HTR-8/SVneo (cell line): ENCODE results near the gene LZTR1.
"Not testable (repeated sequence)": the region's sequence is repeated elsewhere in the genome, so short reads cannot be mapped to it uniquely, and the experiment has no call there.

Source experiments
- DNase-seq: peaks from one replicate; pipeline ENCODE4 v3.0.0; 2011; ENCODE audit warnings: low spot score, mixed read lengths; ENCODE audit not compliant: insufficient read length
- FAIRE-seq: peaks from 2 replicates; lab custom pipeline; 2011; peaks lifted over from hg19 to GRCh38; lab: Jason Lieb, UNC

LZTR1 gene

GRCh38 chr22:20981787-20982562, at the start of gene LZTR1:
LZTR1 (plus strand) TSS chr22:20982297; CDS start chr22:20982372, 75 bp downstream.
- FAIRE-seq (no peak), DNase-seq (peak; percentile 67)

GRCh38 chr22:20933910-20934309, 48.2 kb upstream of the LZTR1 start:
- FAIRE-seq (no peak), DNase-seq (no peak)

- FAIRE-seq, DNase-seq: not testable (repeated sequence)
These were observed 47.0 kb upstream of the LZTR1 start for GRCh38 chr22:20935049-20935448.

GRCh38 chr22:20935780-20936539, 46.1 kb upstream of the LZTR1 start:
- not testable (repeated sequence) for FAIRE-seq, DNase-seq

GRCh38 chr22:20937031-20937793, 44.9 kb upstream of the LZTR1 start:
- no peak for FAIRE-seq

GRCh38 chr22:20937794-20938671, 44.1 kb upstream of the LZTR1 start:
- FAIRE-seq, result no peak
- no peak for DNase-seq

More at GRCh38 chr22:20937031-20937793, 44.9 kb upstream of the LZTR1 start:
- DNase-seq, result no peak

- FAIRE-seq, DNase-seq: not testable (repeated sequence)
These were observed 42.5 kb upstream of the LZTR1 start for GRCh38 chr22:20939457-20940185.

GRCh38 chr22:20940186-20940651, 41.9 kb upstream of the LZTR1 start:
- DNase-seq (no peak), FAIRE-seq (no peak)

- DNase-seq, result no peak
- no peak for FAIRE-seq
These were observed 41.2 kb upstream of the LZTR1 start for GRCh38 chr22:20940904-20941385.

- not testable (repeated sequence) for DNase-seq, FAIRE-seq
These were observed 39.7 kb upstream of the LZTR1 start for GRCh38 chr22:20942203-20942902.

- FAIRE-seq (no peak), DNase-seq (no peak)
These were observed 38.8 kb upstream of the LZTR1 start for GRCh38 chr22:20943104-20943933.

GRCh38 chr22:20944042-20944441, 38.1 kb upstream of the LZTR1 start:
- FAIRE-seq (no peak), DNase-seq (no peak)

- FAIRE-seq (no peak), DNase-seq (no peak)
These were observed 36.5 kb upstream of the LZTR1 start for GRCh38 chr22:20945578-20945934.

- no peak for FAIRE-seq
- no peak for DNase-seq
These were observed 35.8 kb upstream of the LZTR1 start for GRCh38 chr22:20946080-20946986.

GRCh38 chr22:20946991-20947390, 35.1 kb upstream of the LZTR1 start:
- FAIRE-seq (no peak), DNase-seq (no peak)

- no peak for DNase-seq
- FAIRE-seq, result no peak
These were observed 33.6 kb upstream of the LZTR1 start for GRCh38 chr22:20948450-20948849.
